Measurements from ENCODE around the gene CROCC.

- TF ChIP-seq HIVEP1 (CRISPR knock-in tag; IDR thresholded peaks at IDR 0.05), result no peak
- no peak for TF ChIP-seq PYGO2 (tag; IDR thresholded peaks at IDR 0.05)
- no peak for TF ChIP-seq ATF2 (CRISPR knock-in tag; IDR thresholded peaks at IDR 0.05)
Measured at GRCh38 chr1:16903458-16903796, 18.3 kb upstream of the CROCC start.
